ENCODE results near the gene GALR3.

The GALR3 gene

DNA sequence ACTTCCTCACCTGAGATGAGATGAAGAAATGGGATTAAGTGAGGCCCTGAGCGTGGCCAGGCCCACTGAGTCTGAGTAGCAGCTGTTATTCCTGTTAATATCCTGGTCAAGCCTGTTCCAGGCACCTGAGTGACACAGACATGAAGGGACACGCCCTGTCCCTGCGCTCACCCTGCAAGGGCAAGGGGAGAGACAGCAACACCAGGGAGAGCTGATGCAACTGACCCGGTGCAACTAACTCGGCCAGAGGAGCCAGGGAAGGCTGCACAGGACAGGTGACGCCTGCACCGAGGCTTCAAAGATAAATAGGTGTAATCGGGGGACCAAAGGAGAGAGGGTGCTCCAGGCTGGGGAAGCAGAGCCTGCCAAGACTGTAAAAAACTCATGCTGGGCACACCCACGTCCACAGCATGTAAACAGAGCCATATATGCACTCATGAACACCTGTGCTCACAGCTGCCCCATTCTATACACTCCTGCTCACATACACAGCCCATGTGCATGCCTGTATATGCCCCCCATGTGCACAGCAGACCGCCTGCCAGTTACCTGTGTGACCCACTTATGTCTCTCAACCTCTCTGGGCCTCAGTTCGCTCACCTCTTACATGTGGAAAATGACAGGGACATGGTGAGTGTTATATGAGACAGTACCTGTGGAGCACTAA is 38.2 kb upstream of the GALR3 start:
- Histone ChIP-seq H3K9ac (no peak overlapping the region), H3K4me1 (ENCODE audit: low read depth, poor library complexity, severe bottlenecking) (no peaks in the 10 kb centered on the region), H3K79me2 (ENCODE audit: insufficient read depth, low read depth) (no peaks in the 10 kb centered on the region), H3K27me3 (ENCODE audit: insufficient read depth, low read depth) (no peaks in the 10 kb centered on the region), H3K36me3 (ENCODE audit: insufficient read depth) (no peaks in the 10 kb centered on the region), H4K20me1 (ENCODE audit: insufficient read depth) (no peaks in the 10 kb centered on the region), H2AFZ (ENCODE audit: low read depth) (no peak overlapping the region), H3K27ac (no peak overlapping the region), H3K4me2 (no peak overlapping the region), H3K4me3 (IDR thresholded peaks at IDR 0.05; ENCODE audit: insufficient read depth, low read depth, low read length) (no peak overlapping the region)
- TF ChIP-seq, protein P1, sequence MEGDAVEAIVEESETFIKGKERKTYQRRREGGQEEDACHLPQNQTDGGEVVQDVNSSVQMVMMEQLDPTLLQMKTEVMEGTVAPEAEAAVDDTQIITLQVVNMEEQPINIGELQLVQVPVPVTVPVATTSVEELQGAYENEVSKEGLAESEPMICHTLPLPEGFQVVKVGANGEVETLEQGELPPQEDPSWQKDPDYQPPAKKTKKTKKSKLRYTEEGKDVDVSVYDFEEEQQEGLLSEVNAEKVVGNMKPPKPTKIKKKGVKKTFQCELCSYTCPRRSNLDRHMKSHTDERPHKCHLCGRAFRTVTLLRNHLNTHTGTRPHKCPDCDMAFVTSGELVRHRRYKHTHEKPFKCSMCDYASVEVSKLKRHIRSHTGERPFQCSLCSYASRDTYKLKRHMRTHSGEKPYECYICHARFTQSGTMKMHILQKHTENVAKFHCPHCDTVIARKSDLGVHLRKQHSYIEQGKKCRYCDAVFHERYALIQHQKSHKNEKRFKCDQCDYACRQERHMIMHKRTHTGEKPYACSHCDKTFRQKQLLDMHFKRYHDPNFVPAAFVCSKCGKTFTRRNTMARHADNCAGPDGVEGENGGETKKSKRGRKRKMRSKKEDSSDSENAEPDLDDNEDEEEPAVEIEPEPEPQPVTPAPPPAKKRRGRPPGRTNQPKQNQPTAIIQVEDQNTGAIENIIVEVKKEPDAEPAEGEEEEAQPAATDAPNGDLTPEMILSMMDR (conservative IDR thresholded peaks at IDR 0.05; ENCODE audit: low read depth, low read length) = no peak

DNA sequence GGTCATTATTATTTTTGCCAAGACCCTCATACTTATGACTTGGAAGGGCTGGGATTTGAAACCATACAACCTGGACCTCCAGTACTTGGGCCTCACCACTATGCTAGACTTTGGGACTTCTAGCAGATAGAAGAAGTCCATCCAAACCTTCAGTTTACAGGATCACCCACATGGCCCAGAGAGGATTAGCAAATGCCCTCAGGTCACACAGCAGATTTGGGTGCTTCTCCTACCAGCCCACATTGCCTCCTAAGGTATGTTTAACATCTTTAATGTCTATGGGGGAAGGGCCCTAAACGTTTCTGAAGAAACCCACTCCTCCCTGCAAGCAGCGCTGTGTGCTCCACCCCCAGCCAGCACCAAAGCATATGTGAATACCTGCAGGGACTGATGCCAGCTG is 32.9 kb upstream of the GALR3 start:
- Histone ChIP-seq H3K4me2 (no peak overlapping the region), H3K27me3 (ENCODE audit: insufficient read depth, low read depth) (no peaks in the 10 kb centered on the region), H3K4me1 (ENCODE audit: low read depth, poor library complexity, severe bottlenecking) (no peaks in the 10 kb centered on the region), H2AFZ (ENCODE audit: low read depth) (no peak overlapping the region), H4K20me1 (ENCODE audit: insufficient read depth) (no peaks in the 10 kb centered on the region), H3K36me3 (ENCODE audit: insufficient read depth) (no peaks in the 10 kb centered on the region), H3K79me2 (ENCODE audit: insufficient read depth, low read depth) (no peaks in the 10 kb centered on the region), H3K4me3 (IDR thresholded peaks at IDR 0.05; ENCODE audit: insufficient read depth, low read depth, low read length) (no peak overlapping the region), H3K9ac (no peak overlapping the region), H3K27ac (no peak overlapping the region)
- TF ChIP-seq, protein P1 (conservative IDR thresholded peaks at IDR 0.05; ENCODE audit: low read depth, low read length) = no peak

DNA sequence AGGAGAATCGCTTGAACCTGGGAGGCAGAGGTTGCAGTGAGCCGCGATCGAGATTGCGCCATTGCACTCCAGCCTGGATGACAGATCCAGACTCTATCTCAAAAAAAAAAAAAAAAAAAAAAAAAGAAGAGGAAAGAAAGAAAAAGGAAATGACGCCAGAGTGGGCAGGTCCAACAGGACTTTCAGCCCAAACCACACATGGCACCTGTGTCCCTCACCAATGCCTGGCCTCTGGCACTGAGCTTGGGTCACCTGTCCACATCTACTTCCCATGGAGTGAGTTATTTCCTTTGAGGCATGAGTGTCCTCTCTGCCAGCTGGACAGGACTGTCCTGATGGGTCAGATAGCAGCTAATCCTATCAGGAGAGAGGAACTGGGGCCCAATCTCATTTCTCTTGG is 30.7 kb upstream of the GALR3 start:
- TF ChIP-seq, protein P1 (conservative IDR thresholded peaks at IDR 0.05; ENCODE audit: low read depth, low read length) = no peak
- H3K27me3 ChIP-seq (ENCODE audit: insufficient read depth, low read depth) = no peaks in the 10 kb centered on the region
- H3K9ac ChIP-seq = no peak overlapping the region

DNA sequence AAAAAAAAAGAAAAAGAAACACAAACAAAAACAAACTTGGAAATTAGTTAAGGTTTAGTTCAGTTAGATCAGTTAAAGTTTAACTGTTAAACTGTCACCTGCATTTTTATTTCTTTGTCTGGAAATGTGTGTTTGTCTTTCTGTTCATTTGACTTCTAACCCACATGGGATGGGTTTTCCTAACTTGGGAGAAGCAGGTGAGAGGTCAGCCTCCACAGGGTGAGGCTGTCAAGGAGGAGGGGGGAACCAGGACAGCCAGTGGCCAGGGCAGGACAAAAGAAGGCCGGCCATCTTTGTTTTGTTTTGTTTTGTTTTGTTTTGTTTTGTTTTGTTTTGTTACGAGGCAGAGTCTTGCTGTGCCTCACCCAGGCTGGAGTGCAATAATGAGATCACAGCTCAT is 28.8 kb upstream of the GALR3 start:
- H4K20me1 ChIP-seq (ENCODE audit: insufficient read depth) = no peaks in the 10 kb centered on the region
- H3K27ac ChIP-seq = no peak overlapping the region
- H3K4me3 ChIP-seq (IDR thresholded peaks at IDR 0.05; ENCODE audit: insufficient read depth, low read depth, low read length) = no peak overlapping the region
- H3K4me1 ChIP-seq (ENCODE audit: low read depth, poor library complexity, severe bottlenecking) = no peaks in the 10 kb centered on the region
- no peak overlapping the region for H2AFZ ChIP-seq (ENCODE audit: low read depth)
- no peaks in the 10 kb centered on the region for H3K27me3 ChIP-seq (ENCODE audit: insufficient read depth, low read depth)
- H3K36me3 ChIP-seq (ENCODE audit: insufficient read depth) = no peaks in the 10 kb centered on the region
- H3K9ac ChIP-seq = no peak overlapping the region
- TF ChIP-seq, protein P1 (conservative IDR thresholded peaks at IDR 0.05; ENCODE audit: low read depth, low read length) = no peak
- no peaks in the 10 kb centered on the region for H3K79me2 ChIP-seq (ENCODE audit: insufficient read depth, low read depth)
- H3K4me2 ChIP-seq = no peak overlapping the region

More for the DNA sequence above, 30.7 kb upstream of the GALR3 start:
- no peak overlapping the region for H3K4me3 ChIP-seq (IDR thresholded peaks at IDR 0.05; ENCODE audit: insufficient read depth, low read depth, low read length)
- no peaks in the 10 kb centered on the region for H3K36me3 ChIP-seq (ENCODE audit: insufficient read depth)
- no peak overlapping the region for H3K4me2 ChIP-seq
- H2AFZ ChIP-seq (ENCODE audit: low read depth) = no peak overlapping the region
- H3K4me1 ChIP-seq (ENCODE audit: low read depth, poor library complexity, severe bottlenecking) = no peaks in the 10 kb centered on the region
- H4K20me1 ChIP-seq (ENCODE audit: insufficient read depth) = no peaks in the 10 kb centered on the region
- H3K79me2 ChIP-seq (ENCODE audit: insufficient read depth, low read depth) = no peaks in the 10 kb centered on the region
- H3K27ac ChIP-seq = no peak overlapping the region

All from KMS-11 (cell line).